Measurements from ENCODE around the gene CETN3. TPM values are rescaled to one million over a fixed set of nuclear protein-coding genes. Genes with fewer than 3 reads are reported as not detected.
"Not testable (repeated sequence)": the region's sequence is repeated elsewhere in the genome, so short reads cannot be mapped to it uniquely, and the experiment has no call there.

Gene CETN3
- total RNA-seq, 1 donor from 2014 or later, result 11.0 TPM

- TF ChIP-seq POLR2A (IDR thresholded peaks at IDR 0.05) (no peak), POLR2AphosphoS5 (IDR thresholded peaks at IDR 0.05; ENCODE audit: insufficient read depth in 1 of 2, low read depth in 1 of 2) (no peak), CTCF (IDR thresholded peaks at IDR 0.05) (no peak)
- no peaks in the 10 kb centered on the region for H3K9me3 ChIP-seq
- intact Hi-C loops (cut with DNase I), result no loop called here
- H3K4me3 ChIP-seq, result no peak overlapping the region
- H3K4me1 ChIP-seq, result no peaks in the 10 kb centered on the region
- DNase-seq (ENCODE audit: extremely low spot score in 2 of 2), result no peak
- no peaks in the 10 kb centered on the region for H3K27me3 ChIP-seq
- H3K27ac ChIP-seq, result no peak overlapping the region
- H3K36me3 ChIP-seq, result no peaks in the 10 kb centered on the region
Observed at GRCh38 chr5:90384389-90384788, 25.2 kb downstream of the CETN3 start.

GRCh38 chr5:90383903-90384302, 25.7 kb downstream of the CETN3 start:
- H3K4me3 ChIP-seq, result no peak overlapping the region
- intact Hi-C loops (cut with DNase I), result no loop called here
- DNase-seq (ENCODE audit: extremely low spot score in 2 of 2), result no peak
- no peaks in the 10 kb centered on the region for H3K4me1 ChIP-seq
- TF ChIP-seq CTCF (IDR thresholded peaks at IDR 0.05), result no peak
- TF ChIP-seq POLR2A (IDR thresholded peaks at IDR 0.05), result no peak
- no peak for TF ChIP-seq POLR2AphosphoS5 (IDR thresholded peaks at IDR 0.05; ENCODE audit: insufficient read depth in 1 of 2, low read depth in 1 of 2)
- H3K9me3 ChIP-seq, result no peaks in the 10 kb centered on the region
- no peaks in the 10 kb centered on the region for H3K36me3 ChIP-seq
- H3K27ac ChIP-seq, result no peak overlapping the region
- no peaks in the 10 kb centered on the region for H3K27me3 ChIP-seq

- H3K27me3 ChIP-seq, result no peaks in the 10 kb centered on the region
- H3K4me1 ChIP-seq, result no peaks in the 10 kb centered on the region
- H3K36me3 ChIP-seq, result no peaks in the 10 kb centered on the region
- intact Hi-C loops (cut with DNase I), result no loop called here
- DNase-seq (ENCODE audit: extremely low spot score in 2 of 2), result no peak
- no peaks in the 10 kb centered on the region for H3K9me3 ChIP-seq
- no peak overlapping the region for H3K4me3 ChIP-seq
- no peak for TF ChIP-seq CTCF (IDR thresholded peaks at IDR 0.05)
- no peak for TF ChIP-seq POLR2AphosphoS5 (IDR thresholded peaks at IDR 0.05; ENCODE audit: insufficient read depth in 1 of 2, low read depth in 1 of 2)
- no peak for TF ChIP-seq POLR2A (IDR thresholded peaks at IDR 0.05)
- no peak overlapping the region for H3K27ac ChIP-seq
Observed at GRCh38 chr5:90381213-90381929, 28.2 kb downstream of the CETN3 start.

- no peak for TF ChIP-seq CTCF (IDR thresholded peaks at IDR 0.05)
- no peak overlapping the region for H3K4me3 ChIP-seq
- no peaks in the 10 kb centered on the region for H3K4me1 ChIP-seq
- no peaks in the 10 kb centered on the region for H3K36me3 ChIP-seq
- H3K27ac ChIP-seq, result no peak overlapping the region
- no peaks in the 10 kb centered on the region for H3K9me3 ChIP-seq
- H3K27me3 ChIP-seq, result no peaks in the 10 kb centered on the region
- intact Hi-C loops (cut with DNase I), result no loop called here
- no peak for DNase-seq (ENCODE audit: extremely low spot score in 2 of 2)
Observed at GRCh38 chr5:90379652-90380051, 29.9 kb downstream of the CETN3 start.

- intact Hi-C loops (cut with DNase I), result no loop called here
- Histone ChIP-seq H3K27ac (no peak overlapping the region), H3K4me3 (no peak overlapping the region), H3K27me3 (no peaks in the 10 kb centered on the region), H3K36me3 (no peaks in the 10 kb centered on the region), H3K9me3 (no peaks in the 10 kb centered on the region), H3K4me1 (no peaks in the 10 kb centered on the region)
- TF ChIP-seq POLR2AphosphoS5 (IDR thresholded peaks at IDR 0.05; ENCODE audit: insufficient read depth in 1 of 2, low read depth in 1 of 2) (no peak), CTCF (IDR thresholded peaks at IDR 0.05) (no peak), POLR2A (IDR thresholded peaks at IDR 0.05) (no peak)
- DNase-seq (ENCODE audit: extremely low spot score in 2 of 2), result no peak
Observed at GRCh38 chr5:90378752-90379151, 30.8 kb downstream of the CETN3 start.

GRCh38 chr5:90371269-90371668, 38.3 kb downstream of the CETN3 start:
- H3K27ac ChIP-seq; intact Hi-C loops (cut with DNase I); H3K27me3 ChIP-seq; H3K4me3 ChIP-seq; H3K36me3 ChIP-seq; H3K9me3 ChIP-seq; DNase-seq (ENCODE audit: extremely low spot score in 2 of 2); H3K4me1 ChIP-seq: not testable (repeated sequence)
